IPS-18c (cell line): Measurements from ENCODE around the gene HDLBP.

Experiments
- H3K4me3 ChIP-seq: 2 replicates; pipeline ENCODE4 v1.7.0; 2013; ENCODE audit warnings: low read depth, mild to moderate bottlenecking, low read length, moderate library complexity; ENCODE audit not compliant: insufficient read depth
- H3K9me3 ChIP-seq: one replicate; pipeline ENCODE4 v1.6.1; 2013; ENCODE audit warnings: mild to moderate bottlenecking, low read length, moderate library complexity; ENCODE audit not compliant: control insufficient read depth, insufficient read depth

The HDLBP gene

GRCh38 chr2:241248897-241249296 lies 66.6 kb downstream of the HDLBP start:
- H3K9me3 ChIP-seq, result no peaks in the 10 kb centered on the region
- no peak overlapping the region for H3K4me3 ChIP-seq

GRCh38 chr2:241248289-241248688 lies 67.2 kb downstream of the HDLBP start:
- no peaks in the 10 kb centered on the region for H3K9me3 ChIP-seq
- H3K4me3 ChIP-seq, result no peak overlapping the region

DNA sequence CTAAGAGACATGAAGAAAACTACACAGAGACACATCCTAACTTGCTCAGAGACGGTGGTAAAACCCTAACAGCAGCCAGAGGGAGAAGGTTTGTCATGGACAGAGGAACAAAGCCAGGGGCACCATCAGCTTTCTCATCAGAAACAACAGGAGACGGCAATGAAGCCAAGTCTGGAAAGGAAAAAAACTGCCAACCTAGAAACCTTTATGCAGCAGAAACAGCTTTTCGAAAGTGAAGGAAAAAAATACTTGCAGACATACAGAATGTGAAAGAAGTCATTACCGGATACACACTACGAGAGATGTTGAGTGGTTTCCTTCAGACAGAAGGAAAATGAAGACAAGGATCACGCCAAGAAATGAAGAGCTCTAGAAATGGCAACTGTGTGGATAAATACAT lies 71.1 kb downstream of the HDLBP start:
- Histone ChIP-seq H3K4me3 (no peak overlapping the region), H3K9me3 (no peaks in the 10 kb centered on the region)

DNA sequence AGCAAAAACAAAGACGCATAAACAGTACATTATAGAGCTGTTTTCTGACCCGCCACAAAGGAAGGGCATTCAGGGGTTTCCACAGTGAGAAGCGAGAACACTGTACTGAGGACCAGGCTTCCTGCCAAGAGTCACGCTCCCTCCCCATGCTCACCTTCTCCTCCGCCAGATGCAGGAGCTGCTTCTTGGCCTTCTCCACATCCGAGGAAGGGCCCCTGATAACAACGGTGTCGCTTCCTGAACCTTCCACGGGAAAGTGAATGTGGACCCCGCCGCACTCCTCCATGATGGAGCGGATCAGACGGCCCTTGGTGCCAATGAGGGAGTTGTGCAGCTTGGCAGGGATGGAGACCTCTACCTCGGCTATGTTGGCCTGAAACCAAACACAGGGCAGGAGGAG lies 73.2 kb downstream of the HDLBP start:
- Histone ChIP-seq H3K9me3 (no peaks in the 10 kb centered on the region), H3K4me3 (no peak overlapping the region)

DNA sequence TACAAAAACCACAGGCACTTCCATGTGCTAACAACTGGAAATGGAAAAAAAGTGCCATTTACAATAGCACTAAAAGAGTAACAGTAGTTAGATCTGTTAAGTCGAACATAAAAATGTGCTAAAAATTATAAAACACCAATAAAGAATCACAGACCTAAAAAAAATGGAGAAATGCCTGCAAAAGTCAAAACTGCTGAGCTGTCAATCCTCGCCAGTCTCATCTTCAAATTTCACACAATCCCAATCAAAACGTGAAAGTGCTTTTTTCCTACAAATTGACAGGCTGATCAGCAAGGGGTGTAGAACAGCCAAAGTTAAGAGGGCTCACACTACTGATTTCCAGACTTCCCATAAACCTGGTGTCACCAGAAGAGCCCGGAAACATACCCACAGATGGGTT lies 73.8 kb downstream of the HDLBP start:
- no peak overlapping the region for H3K4me3 ChIP-seq

DNA sequence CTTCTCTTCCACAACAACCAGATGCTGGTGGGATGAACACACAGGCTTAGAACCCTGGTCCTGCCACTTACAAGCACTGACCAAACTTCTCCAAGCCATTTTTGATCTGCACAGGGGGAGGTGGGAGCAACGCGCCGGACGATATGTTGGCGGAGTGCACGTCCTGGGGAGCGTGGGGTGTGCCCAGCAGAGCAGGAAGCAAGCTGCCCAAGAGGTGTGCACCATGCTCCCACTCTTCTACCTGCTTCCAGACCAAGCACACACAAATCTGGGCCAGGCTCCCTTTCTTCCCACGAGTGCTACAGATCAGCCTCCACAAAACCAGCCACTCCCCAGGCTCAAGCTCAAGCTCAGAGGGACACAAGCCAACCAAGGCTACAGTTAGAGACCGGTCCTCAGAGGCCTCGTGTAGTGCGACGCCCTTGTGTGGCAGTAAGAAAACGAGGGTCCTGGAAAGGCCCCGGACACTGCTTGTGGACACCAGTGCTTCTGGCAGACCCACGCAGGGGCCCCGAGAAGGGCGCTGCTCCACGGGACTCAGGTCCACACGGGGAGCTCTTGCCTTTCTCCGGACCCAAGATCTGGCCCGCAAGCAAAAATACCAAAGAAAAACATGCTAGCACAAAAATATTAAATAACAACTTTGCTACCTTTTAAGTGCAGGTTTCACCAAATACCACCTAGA lies 75.0 kb downstream of the HDLBP start:
- H3K9me3 ChIP-seq, result no peaks in the 10 kb centered on the region
- no peak overlapping the region for H3K4me3 ChIP-seq

More for the DNA sequence above, 73.8 kb downstream of the HDLBP start:
- no peaks in the 10 kb centered on the region for H3K9me3 ChIP-seq

- Histone ChIP-seq H3K9me3 (no peaks in the 10 kb centered on the region), H3K4me3 (no peak overlapping the region)
Observed at GRCh38 chr2:241239552-241240202, 75.8 kb downstream of the HDLBP start.

DNA sequence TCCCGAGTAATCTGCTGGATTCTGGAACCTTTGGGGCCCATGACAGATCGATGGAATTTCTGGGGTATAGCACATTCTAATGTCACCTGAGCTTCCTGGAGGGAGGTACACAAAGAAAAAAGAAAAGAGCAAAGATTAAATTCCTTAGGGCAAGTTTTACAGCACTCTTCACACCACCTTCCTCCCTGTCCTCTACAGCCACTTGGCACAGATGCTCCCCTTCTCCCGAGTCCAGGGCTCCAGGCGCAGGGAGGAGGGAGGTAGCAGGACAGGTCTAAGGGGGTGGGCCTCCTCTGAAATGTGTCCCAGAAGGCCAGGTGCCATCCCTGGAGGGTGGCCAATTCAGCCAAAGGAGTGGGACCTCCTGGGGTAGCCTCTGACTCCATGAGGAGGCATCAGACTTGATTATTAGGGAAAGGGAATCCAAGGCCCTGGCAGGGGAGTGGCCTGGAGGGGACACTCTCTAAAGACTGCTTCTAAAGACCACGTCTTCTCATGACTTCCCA lies 76.7 kb downstream of the HDLBP start:
- Histone ChIP-seq H3K9me3 (no peaks in the 10 kb centered on the region), H3K4me3 (no peak overlapping the region)

GRCh38 chr2:241237949-241238371 lies 77.5 kb downstream of the HDLBP start:
- Histone ChIP-seq H3K4me3 (no peak overlapping the region), H3K9me3 (no peaks in the 10 kb centered on the region)

DNA sequence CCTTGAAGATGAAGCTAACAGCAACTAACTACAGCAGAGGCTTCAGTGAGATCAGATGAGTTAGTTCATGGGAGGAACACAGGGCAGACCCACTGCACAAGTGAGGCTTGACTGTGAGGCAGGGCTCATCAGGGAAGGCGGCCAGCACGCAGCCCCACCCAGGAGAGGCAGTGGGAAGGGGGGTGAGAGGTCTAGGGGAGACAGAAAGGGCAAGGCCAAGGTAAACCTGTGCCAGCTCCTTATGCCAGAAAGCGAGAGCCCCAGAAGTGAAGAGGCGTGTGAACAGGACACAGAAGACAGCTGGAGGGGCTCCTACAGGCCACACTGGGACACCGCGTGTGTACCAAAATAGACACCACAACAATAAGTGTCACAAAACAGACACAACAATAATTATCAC lies 78.4 kb downstream of the HDLBP start:
- Histone ChIP-seq H3K4me3 (no peak overlapping the region), H3K9me3 (no peaks in the 10 kb centered on the region)

GRCh38 chr2:241235859-241236593 lies 79.4 kb downstream of the HDLBP start:
- H3K4me3 ChIP-seq, result no peak overlapping the region
- no peaks in the 10 kb centered on the region for H3K9me3 ChIP-seq

GRCh38 chr2:241234962-241235740 lies 80.3 kb downstream of the HDLBP start:
- no peak overlapping the region for H3K4me3 ChIP-seq
- no peaks in the 10 kb centered on the region for H3K9me3 ChIP-seq

- no peak overlapping the region for H3K4me3 ChIP-seq
- no peaks in the 10 kb centered on the region for H3K9me3 ChIP-seq
Observed at GRCh38 chr2:241234066-241234790, 81.2 kb downstream of the HDLBP start.

DNA sequence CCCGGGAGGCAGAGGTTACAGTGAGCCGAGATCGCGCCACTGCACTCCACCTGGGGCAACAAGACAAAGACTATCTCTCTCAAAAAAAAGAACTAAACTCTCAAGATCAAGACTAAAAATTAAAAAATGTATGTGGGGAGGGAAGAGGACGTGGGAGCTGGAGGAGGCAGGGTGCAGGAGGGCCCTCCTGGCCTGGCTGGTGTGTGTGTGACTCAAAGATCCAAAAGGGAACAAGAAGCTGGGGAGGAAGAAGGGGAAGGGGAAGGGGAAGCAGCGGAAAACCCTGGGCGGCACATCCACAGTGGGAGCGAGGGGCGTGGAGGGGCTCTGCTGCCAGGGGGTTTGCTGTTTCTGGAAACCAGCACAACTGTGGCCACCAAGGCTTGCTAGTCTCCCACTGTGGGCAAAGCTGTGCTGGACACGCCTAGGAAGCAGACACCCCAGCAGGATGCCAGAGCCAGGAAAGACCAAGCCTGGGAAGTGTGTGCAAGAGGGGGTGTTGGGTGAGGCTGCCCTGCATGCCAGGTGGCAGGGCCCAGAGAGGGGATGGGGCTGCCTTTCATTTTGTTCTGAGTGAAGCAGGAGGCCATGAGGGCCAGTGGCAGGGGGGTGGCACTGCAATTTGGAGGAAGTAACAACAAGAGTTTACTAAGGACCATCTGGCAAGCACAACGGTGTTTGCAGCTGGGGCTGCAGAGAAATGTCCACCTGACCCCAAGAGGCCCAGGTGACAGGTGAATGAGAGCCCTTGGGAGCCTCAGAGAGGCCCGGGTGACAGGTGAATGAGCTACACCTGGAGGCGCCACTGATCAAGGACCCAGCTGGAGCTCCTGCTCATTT lies 82.5 kb downstream of the HDLBP start:
- Histone ChIP-seq H3K9me3 (no peaks in the 10 kb centered on the region), H3K4me3 (no peak overlapping the region)

GRCh38 chr2:241230435-241230834 lies 85.0 kb downstream of the HDLBP start:
- H3K9me3 ChIP-seq, result no peaks in the 10 kb centered on the region
- H3K4me3 ChIP-seq, result no peak overlapping the region
